ENCODE data around the gene HLA-DRA. TPM values are rescaled to one million over a fixed set of nuclear protein-coding genes. Genes with fewer than 3 reads are reported as not detected.

The HLA-DRA gene
- 100 to 1,000 TPM in 2 of 4 donors, 10 to 100 TPM in 2; 53.0 to 162 (median 106) TPM for total RNA-seq

DNA sequence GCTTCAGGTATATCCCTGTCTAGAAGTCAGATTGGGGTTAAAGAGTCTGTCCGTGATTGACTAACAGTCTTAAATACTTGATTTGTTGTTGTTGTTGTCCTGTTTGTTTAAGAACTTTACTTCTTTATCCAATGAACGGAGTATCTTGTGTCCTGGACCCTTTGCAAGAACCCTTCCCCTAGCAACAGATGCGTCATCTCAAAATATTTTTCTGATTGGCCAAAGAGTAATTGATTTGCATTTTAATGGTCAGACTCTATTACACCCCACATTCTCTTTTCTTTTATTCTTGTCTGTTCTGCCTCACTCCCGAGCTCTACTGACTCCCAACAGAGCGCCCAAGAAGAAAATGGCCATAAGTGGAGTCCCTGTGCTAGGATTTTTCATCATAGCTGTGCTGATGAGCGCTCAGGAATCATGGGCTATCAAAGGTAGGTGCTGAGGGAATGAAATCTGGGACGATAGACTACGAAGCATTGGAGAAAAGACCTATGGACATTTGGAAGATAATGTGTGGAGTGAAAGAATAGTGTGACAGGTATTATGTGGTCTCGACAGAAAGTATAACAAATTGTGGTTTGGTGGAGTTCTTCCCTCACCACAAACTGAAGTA, at the start of gene HLA-DRA:
TSS of gene HLA-DRA (plus strand) at position 286 of the 613 bp plus-strand sequence. CDS start at position 350, 64 bp downstream.
- DNase-seq = peak in 1 of 2 donors; percentile 4
- TF ChIP-seq POLR2A (IDR thresholded peaks at IDR 0.05) = no peak
- TF ChIP-seq, protein P1, sequence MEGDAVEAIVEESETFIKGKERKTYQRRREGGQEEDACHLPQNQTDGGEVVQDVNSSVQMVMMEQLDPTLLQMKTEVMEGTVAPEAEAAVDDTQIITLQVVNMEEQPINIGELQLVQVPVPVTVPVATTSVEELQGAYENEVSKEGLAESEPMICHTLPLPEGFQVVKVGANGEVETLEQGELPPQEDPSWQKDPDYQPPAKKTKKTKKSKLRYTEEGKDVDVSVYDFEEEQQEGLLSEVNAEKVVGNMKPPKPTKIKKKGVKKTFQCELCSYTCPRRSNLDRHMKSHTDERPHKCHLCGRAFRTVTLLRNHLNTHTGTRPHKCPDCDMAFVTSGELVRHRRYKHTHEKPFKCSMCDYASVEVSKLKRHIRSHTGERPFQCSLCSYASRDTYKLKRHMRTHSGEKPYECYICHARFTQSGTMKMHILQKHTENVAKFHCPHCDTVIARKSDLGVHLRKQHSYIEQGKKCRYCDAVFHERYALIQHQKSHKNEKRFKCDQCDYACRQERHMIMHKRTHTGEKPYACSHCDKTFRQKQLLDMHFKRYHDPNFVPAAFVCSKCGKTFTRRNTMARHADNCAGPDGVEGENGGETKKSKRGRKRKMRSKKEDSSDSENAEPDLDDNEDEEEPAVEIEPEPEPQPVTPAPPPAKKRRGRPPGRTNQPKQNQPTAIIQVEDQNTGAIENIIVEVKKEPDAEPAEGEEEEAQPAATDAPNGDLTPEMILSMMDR (IDR thresholded peaks at IDR 0.05) = no peak
- H3K27ac ChIP-seq = no peak within 1 kb of the TSS
- WGBS, 2 donors = 31 to 38% methylated on average over 9 of the region's 9 CpGs
- no peaks in the 10 kb centered on the region for H3K27me3 ChIP-seq
- no peaks in the 10 kb centered on the region for H3K4me1 ChIP-seq
- peak within 1 kb of the TSS in 2 of 3 donors; percentile 14 for H3K4me3 ChIP-seq (replicated peaks in 1 of 3)
- no peaks in the 10 kb centered on the region for H3K36me3 ChIP-seq
- no peaks in the 10 kb centered on the region for H3K9me3 ChIP-seq
- intact Hi-C loops (cut with DNase I) = no loop called here

DNA sequence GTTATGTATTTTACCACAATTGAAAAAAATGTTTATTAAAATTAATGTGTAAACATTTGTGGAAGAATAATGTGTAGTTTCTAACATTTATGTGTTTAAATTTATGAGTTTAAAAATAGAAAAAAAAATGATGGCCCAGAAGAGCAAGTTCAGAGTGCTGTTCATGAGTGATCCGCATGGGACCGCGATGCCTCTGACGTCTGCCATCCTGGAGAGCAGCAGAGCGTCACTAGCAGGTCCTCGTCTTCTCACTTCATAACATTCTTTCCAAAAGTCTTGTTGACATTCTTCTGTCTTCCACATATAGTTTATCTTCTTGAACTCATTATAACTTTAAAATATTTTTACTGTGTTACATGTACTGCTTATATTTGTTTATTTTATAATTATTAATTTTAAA, 48.2 kb upstream of the HLA-DRA start:
- Histone ChIP-seq H3K4me1 (peaks cover 7 to 9% of the 10 kb centered on the region in 2 donors), H3K36me3 (no peaks in the 10 kb centered on the region), H3K4me3 (replicated peaks in 1 of 3) (no peak overlapping the region), H3K27me3 (no peaks in the 10 kb centered on the region), H3K9me3 (no peaks in the 10 kb centered on the region), H3K27ac (no peak overlapping the region)
- 47 to 61% methylated on average over 6 of the region's 6 CpGs for WGBS, 2 donors
- peak; percentile 44 to 47 for DNase-seq
- TF ChIP-seq POLR2A (IDR thresholded peaks at IDR 0.05) = no peak
- TF ChIP-seq, protein P1 (IDR thresholded peaks at IDR 0.05) = peak in 1 of 6 experiments; percentile 22
- intact Hi-C loops (cut with DNase I) = no loop called here

DNA sequence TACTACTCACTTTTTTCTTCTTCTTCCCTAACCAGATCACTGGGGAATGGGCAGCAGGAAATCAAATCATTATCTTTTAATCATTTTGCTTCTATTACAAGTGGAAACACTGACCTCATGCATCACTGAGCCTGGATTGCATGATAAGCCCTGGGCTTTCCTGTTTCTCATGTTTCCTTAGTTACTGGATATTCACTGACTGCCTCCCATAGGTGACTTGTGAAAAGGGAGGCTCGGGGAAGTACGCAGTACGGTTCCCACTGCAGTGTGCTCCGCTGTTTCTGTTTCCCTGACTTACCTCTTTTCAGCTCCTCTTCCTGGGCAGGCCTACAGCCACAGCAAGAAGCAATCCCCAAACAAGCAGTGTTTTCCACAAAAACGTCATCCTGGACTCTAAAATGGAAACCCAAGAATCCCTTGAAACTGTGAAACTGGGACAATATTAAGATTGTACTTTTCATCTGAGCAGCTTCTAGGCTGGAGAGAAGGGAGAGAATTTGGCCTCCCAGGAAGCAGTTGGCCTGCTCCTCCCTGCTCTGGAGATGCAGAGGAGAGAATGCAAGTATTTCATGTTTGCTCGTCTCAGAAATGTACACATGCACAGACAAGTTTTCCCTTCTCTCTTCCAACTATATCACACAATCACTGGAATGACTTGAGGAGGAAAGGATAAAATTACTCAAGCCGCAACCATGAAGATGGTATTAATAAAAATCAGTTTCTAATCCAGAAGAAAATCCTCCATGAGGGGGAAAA, 45.8 kb upstream of the HLA-DRA start:
- intact Hi-C loops (cut with DNase I) = no loop called here
- DNase-seq = peak; percentile 12 to 15
- H3K4me3 ChIP-seq (replicated peaks in 1 of 3) = no peak overlapping the region
- H3K27me3 ChIP-seq = no peaks in the 10 kb centered on the region
- peaks cover 7 to 9% of the 10 kb centered on the region in 2 donors for H3K4me1 ChIP-seq
- H3K9me3 ChIP-seq = no peaks in the 10 kb centered on the region
- WGBS, 2 donors = 48% methylated on average over 7 of the region's 7 CpGs
- H3K36me3 ChIP-seq = no peaks in the 10 kb centered on the region
- no peak for TF ChIP-seq POLR2A (IDR thresholded peaks at IDR 0.05)
- TF ChIP-seq, protein P1 (IDR thresholded peaks at IDR 0.05) = no peak
- peak overlapping the region in 1 of 3 donors; percentile 2 for H3K27ac ChIP-seq

DNA sequence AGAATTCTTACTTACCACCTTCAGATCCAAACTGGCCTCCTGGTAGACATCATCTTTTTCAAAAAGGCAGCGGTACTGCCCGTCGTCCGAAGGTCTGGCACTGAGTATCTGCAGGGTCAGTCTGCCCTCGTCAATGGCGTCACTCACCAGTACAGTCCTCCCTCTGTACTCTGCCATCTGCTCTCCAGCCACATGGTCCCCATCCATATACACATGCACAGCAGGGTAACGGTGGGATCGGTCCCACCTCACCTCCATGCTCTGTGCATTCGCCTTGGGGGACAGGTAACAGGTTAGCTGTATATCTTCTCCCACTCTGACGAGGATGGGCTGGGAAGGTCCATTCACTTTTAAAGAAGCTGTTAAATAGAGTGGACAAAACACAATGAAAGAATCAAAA, 43.7 kb upstream of the HLA-DRA start:
- Histone ChIP-seq H3K27ac (no peak overlapping the region), H3K9me3 (no peaks in the 10 kb centered on the region), H3K4me1 (peaks cover 7 to 9% of the 10 kb centered on the region in 2 donors), H3K36me3 (no peaks in the 10 kb centered on the region), H3K27me3 (no peaks in the 10 kb centered on the region), H3K4me3 (replicated peaks in 1 of 3) (no peak overlapping the region)
- intact Hi-C loops (cut with DNase I) = no loop called here
- WGBS, 2 donors = 96 to 97% methylated on average over 10 of the region's 10 CpGs
- TF ChIP-seq, protein P1 (IDR thresholded peaks at IDR 0.05) = no peak
- TF ChIP-seq POLR2A (IDR thresholded peaks at IDR 0.05) = no peak
- no peak for DNase-seq

Measured in thyroid gland (tissue), 4 donors.